ENCODE measurements around the gene TRMT112. TPM values are rescaled to one million over a fixed set of nuclear protein-coding genes. Genes with fewer than 3 reads are reported as not detected.

Gene TRMT112
- polyA plus RNA-seq, 2 of the 4 experiments (the other 2 are of a cell fraction) = 363 to 440 TPM

GRCh38 chr11:64305691-64306562 lies 11.4 kb downstream of the TRMT112 start:
- DNase-seq (ENCODE audit: low read depth in 1 of 2, low spot score in 1 of 2) (peak; percentile 38 to 82), ATAC-seq (peak; percentile 37 to 43), FAIRE-seq (no peak)
- Histone ChIP-seq H3K4me2 (peak overlapping the region; percentile 99), H3K9me3 (no peaks in the 10 kb centered on the region), H3K4me3 (peak overlapping the region; percentile 73), H3K27ac (peak overlapping the region; percentile 85 to 94), H3K4me1 (peaks cover 20% of the 10 kb centered on the region)
- TF ChIP-seq RAD21 (conservative IDR thresholded peaks at IDR 0.05 in 1 of 2, IDR thresholded peaks at IDR 0.05 in 1 of 2) (peak in 1 of 2 experiments; percentile 49; a peak in 2 of 5 replicates), MAX (IDR thresholded peaks at IDR 0.05) (peak; percentile 59; the same call in 1 of the 2 replicates), SMC3 (IDR thresholded peaks at IDR 0.05) (peak; percentile 61), FOSB (CRISPR knock-in tag; IDR thresholded peaks at IDR 0.05) (peak; percentile 73), MAFK (IDR thresholded peaks at IDR 0.05; ENCODE audit: partially characterized antibody) (no peak), KDM1A (IDR thresholded peaks at IDR 0.05; ENCODE audit: low read depth) (no peak), HDAC2 (IDR thresholded peaks at IDR 0.05) (no peak), HOXA7 (CRISPR knock-in tag; IDR thresholded peaks at IDR 0.05) (peak; percentile 41; the same call in 1 of the 2 replicates), PHF8 (IDR thresholded peaks at IDR 0.05; ENCODE audit: borderline replicate concordance, low read depth) (0 out of 2 replicates have a peak, but pooled peaks have one; percentile 26), POLR2A (IDR thresholded peaks at IDR 0.05; ENCODE audit: low read length) (peak; percentile 61), JUN (IDR thresholded peaks at IDR 0.05) (peak in 1 of 2 experiments; percentile 50; a peak in 1 of 5 replicates), MAZ (IDR thresholded peaks at IDR 0.05; ENCODE audit: borderline replicate concordance, low read depth, low read length) (no peak), ZNF302 (CRISPR knock-in tag; IDR thresholded peaks at IDR 0.05) (no peak), USF2 (IDR thresholded peaks at IDR 0.05) (no peak), MYC (IDR thresholded peaks at IDR 0.05; ENCODE audit: borderline replicate concordance, low read length) (0 out of 2 replicates have a peak, but pooled peaks have one; percentile 39)
- TF ChIP-seq, protein P1, sequence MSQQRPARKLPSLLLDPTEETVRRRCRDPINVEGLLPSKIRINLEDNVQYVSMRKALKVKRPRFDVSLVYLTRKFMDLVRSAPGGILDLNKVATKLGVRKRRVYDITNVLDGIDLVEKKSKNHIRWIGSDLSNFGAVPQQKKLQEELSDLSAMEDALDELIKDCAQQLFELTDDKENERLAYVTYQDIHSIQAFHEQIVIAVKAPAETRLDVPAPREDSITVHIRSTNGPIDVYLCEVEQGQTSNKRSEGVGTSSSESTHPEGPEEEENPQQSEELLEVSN (IDR thresholded peaks at IDR 0.05; ENCODE audit: borderline replicate concordance, low read depth) = peak; percentile 42; the same call in 1 of the 2 replicates
- TF ChIP-seq, protein P2, sequence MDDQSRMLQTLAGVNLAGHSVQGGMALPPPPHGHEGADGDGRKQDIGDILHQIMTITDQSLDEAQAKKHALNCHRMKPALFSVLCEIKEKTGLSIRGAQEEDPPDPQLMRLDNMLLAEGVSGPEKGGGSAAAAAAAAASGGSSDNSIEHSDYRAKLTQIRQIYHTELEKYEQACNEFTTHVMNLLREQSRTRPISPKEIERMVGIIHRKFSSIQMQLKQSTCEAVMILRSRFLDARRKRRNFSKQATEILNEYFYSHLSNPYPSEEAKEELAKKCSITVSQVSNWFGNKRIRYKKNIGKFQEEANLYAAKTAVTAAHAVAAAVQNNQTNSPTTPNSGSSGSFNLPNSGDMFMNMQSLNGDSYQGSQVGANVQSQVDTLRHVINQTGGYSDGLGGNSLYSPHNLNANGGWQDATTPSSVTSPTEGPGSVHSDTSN (IDR thresholded peaks at IDR 0.05) = 0 out of 2 replicates have a peak, but pooled peaks have one; percentile 10
- TF ChIP-seq, protein P3, sequence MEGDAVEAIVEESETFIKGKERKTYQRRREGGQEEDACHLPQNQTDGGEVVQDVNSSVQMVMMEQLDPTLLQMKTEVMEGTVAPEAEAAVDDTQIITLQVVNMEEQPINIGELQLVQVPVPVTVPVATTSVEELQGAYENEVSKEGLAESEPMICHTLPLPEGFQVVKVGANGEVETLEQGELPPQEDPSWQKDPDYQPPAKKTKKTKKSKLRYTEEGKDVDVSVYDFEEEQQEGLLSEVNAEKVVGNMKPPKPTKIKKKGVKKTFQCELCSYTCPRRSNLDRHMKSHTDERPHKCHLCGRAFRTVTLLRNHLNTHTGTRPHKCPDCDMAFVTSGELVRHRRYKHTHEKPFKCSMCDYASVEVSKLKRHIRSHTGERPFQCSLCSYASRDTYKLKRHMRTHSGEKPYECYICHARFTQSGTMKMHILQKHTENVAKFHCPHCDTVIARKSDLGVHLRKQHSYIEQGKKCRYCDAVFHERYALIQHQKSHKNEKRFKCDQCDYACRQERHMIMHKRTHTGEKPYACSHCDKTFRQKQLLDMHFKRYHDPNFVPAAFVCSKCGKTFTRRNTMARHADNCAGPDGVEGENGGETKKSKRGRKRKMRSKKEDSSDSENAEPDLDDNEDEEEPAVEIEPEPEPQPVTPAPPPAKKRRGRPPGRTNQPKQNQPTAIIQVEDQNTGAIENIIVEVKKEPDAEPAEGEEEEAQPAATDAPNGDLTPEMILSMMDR (IDR thresholded peaks at IDR 0.05) = peak; percentile 61
- TF ChIP-seq, protein P4, sequence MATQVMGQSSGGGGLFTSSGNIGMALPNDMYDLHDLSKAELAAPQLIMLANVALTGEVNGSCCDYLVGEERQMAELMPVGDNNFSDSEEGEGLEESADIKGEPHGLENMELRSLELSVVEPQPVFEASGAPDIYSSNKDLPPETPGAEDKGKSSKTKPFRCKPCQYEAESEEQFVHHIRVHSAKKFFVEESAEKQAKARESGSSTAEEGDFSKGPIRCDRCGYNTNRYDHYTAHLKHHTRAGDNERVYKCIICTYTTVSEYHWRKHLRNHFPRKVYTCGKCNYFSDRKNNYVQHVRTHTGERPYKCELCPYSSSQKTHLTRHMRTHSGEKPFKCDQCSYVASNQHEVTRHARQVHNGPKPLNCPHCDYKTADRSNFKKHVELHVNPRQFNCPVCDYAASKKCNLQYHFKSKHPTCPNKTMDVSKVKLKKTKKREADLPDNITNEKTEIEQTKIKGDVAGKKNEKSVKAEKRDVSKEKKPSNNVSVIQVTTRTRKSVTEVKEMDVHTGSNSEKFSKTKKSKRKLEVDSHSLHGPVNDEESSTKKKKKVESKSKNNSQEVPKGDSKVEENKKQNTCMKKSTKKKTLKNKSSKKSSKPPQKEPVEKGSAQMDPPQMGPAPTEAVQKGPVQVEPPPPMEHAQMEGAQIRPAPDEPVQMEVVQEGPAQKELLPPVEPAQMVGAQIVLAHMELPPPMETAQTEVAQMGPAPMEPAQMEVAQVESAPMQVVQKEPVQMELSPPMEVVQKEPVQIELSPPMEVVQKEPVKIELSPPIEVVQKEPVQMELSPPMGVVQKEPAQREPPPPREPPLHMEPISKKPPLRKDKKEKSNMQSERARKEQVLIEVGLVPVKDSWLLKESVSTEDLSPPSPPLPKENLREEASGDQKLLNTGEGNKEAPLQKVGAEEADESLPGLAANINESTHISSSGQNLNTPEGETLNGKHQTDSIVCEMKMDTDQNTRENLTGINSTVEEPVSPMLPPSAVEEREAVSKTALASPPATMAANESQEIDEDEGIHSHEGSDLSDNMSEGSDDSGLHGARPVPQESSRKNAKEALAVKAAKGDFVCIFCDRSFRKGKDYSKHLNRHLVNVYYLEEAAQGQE (IDR thresholded peaks at IDR 0.05) = no peak
- ChIA-PET POLR2A (interaction anchor here (0.6 to 2.8 kb wide), 7 partner anchors 12 to 423 kb away, joined by 3 to 34 read pairs (median 3); partner anchors contain the start of genes BAD, GPR137, PRDX5 and TRMT112), CTCF (interaction anchor here (1.3 to 20.7 kb wide), 9 partner anchors 9 to 113 kb away, joined by 3 to 996 read pairs (median 68); partner anchors contain the start of genes BAD, CCDC88B, FKBP2 and GPR137)
- 4% methylated on average over 12 of the region's 71 CpGs for WGBS (ENCODE audit: missing lambda C conversion rate)

Measured in A549 (cell line).